CD4-positive, alpha-beta T cell (primary cell): Measurements from ENCODE around the gene BTBD2. TPM values are rescaled to one million over a fixed set of nuclear protein-coding genes. Genes with fewer than 3 reads are reported as not detected.
A peak's percentile ranks its signal among the peaks of the same experiment; 100 is the strongest.
"Not testable (repeated sequence)": the region's sequence is repeated elsewhere in the genome, so short reads cannot be mapped to it uniquely, and the experiment has no call there.

Source experiments
- ATAC-seq: fragments of 200-7000 bp; cut with Tn5 transposase; one replicate; pipeline ENCODE4 v1.10.0; 2022; ENCODE audit warnings: mild to moderate bottlenecking; ENCODE audit not compliant: poor library complexity
- CTCF ChIA-PET: fragments of 350-600 bp; sonication (Branson Sonifier 250); formaldehyde crosslinking; loops from one replicate; lab custom pipeline; 2021; ENCODE audit warnings: antibody characterized with exemption, inconsistent platforms; lab: Charles Lee
- POLR2A ChIA-PET: fragments of 350-600 bp; sonication (Branson Sonifier 250); formaldehyde crosslinking; loops from one replicate; lab custom pipeline; 2021; ENCODE audit warnings: antibody characterized with exemption, inconsistent platforms; lab: Charles Lee
- DNase-seq, 14 experiments: peaks; one replicate each; pipeline ENCODE4 v3.0.0-alpha.2; 2013 to 2020; ENCODE audit warnings: mixed read lengths in 2 of 14
- H3K27ac ChIP-seq, 2 donors: one replicate each; pipeline versions ENCODE4 v1.5.1 to v1.7.0; 2013; ENCODE audit warnings: low read length in 2 of 2, low read depth in 1 of 2, mild to moderate bottlenecking in 1 of 2
- H3K27me3 ChIP-seq, 2 experiments: 1 replicate in 1 of 2; 2 replicates in 1 of 2; pipeline versions ENCODE4 v1.6.1 to v1.7.0; 2013; ENCODE audit warnings: low read length in 2 of 2, control low read depth in 1 of 2, mild to moderate bottlenecking in 1 of 2, moderate library complexity in 1 of 2; ENCODE audit not compliant: insufficient read depth in 2 of 2, control insufficient read depth in 1 of 2
- H3K36me3 ChIP-seq: one replicate; pipeline ENCODE4 v1.6.1; 2013; ENCODE audit warnings: low read length, control low read depth; ENCODE audit not compliant: insufficient read depth
- H3K4me1 ChIP-seq: one replicate; pipeline ENCODE4 v1.6.1; 2013; ENCODE audit warnings: low read length, control low read depth; ENCODE audit not compliant: insufficient read depth
- H3K4me3 ChIP-seq: one replicate; pipeline ENCODE4 v1.5.1; 2013; ENCODE audit warnings: mild to moderate bottlenecking, low read length, moderate library complexity
- H3K9me3 ChIP-seq, 2 experiments: 1 replicate in 1 of 2; 2 replicates in 1 of 2; pipeline versions ENCODE4 v1.6.1 to v1.7.0; 2013; ENCODE audit warnings: low read length in 2 of 2, mild to moderate bottlenecking in 2 of 2, control low read depth in 1 of 2, moderate library complexity in 1 of 2; ENCODE audit not compliant: control insufficient read depth in 1 of 2, insufficient read depth in 1 of 2
- H3K27ac Mint-ChIP-seq: one replicate; pipeline ENCODE4 v1.8.0; 2020; ENCODE audit warnings: mixed read lengths
- H3K27me3 Mint-ChIP-seq: one replicate; pipeline ENCODE4 v1.8.0; 2021; ENCODE audit warnings: mixed read lengths
- H3K36me3 Mint-ChIP-seq: one replicate; pipeline ENCODE4 v1.8.0; 2021; ENCODE audit warnings: low read depth, mixed read lengths
- H3K4me1 Mint-ChIP-seq: one replicate; pipeline ENCODE4 v1.8.0; 2021; ENCODE audit warnings: low read depth, mixed read lengths
- H3K4me3 Mint-ChIP-seq: one replicate; pipeline ENCODE4 v1.8.0; 2020; ENCODE audit warnings: mild to moderate bottlenecking, mixed read lengths
- H3K9me3 Mint-ChIP-seq: one replicate; pipeline ENCODE4 v1.8.0; 2020; ENCODE audit warnings: mixed read lengths
- intact Hi-C, 2 experiments: fragments of 100-400 bp; cut with DNase I in 1 of 2; cut with micrococcal nuclease in 1 of 2; formaldehyde crosslinking; loops; one replicate each; pipeline versions ENCODE4 v1.15.1 to v1.9.0; 2023 to 2025; cut with DNase I, micrococcal nuclease
- total RNA-seq, 174 experiments: library from RNA in 2 of 174; stranded (reverse) in 2 of 174; gene quantifications; one replicate each; pipeline ENCODE4 v1.2.3 and lab custom pipeline; 2021 to 2026
- TF ChIP-seq, protein P1 (sequence below): fragments of 200-600 bp; IDR thresholded peaks from one replicate; pipeline ENCODE4 v1.8.0; 2022; ENCODE audit warnings: antibody characterized with exemption, mild to moderate bottlenecking

Gene BTBD2
- total RNA-seq, 2 experiments from 2014 or later, result 44.4 to 44.9 TPM

DNA sequence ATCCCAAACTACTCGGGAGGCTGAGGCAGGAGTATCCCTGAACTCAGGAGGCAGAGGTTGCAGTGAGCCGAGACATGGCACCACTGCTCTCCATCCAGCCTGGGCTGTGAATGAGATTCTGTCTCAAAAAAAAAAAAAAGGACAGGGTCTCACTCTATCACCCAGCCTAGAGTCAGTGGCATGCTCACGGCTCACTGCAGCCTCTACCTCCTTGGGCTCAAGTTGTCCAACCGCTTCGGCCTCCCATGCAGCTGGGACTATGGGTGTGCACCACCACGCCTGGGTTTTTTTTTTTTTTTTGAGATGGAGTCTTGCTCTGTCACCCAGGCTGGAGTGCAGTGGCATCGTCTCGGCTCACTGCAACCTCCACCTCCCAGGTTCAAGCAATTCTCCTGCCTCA lies 20.9 kb upstream of the BTBD2 start:
- H3K4me1 Mint-ChIP-seq, result peaks cover 36% of the 10 kb centered on the region
- H3K9me3 Mint-ChIP-seq, result no peaks in the 10 kb centered on the region
- intact Hi-C loops, result no loop called here
- H3K27me3 ChIP-seq, result no peaks in the 10 kb centered on the region
- no peak overlapping the region for H3K4me3 ChIP-seq
- peaks cover 36% of the 10 kb centered on the region for H3K36me3 ChIP-seq
- ATAC-seq (no peak), DNase-seq (peak in 1 of 14 experiments; percentile 21)
- H3K27ac Mint-ChIP-seq, result no peak overlapping the region
- CTCF ChIA-PET, result no interaction called here
- POLR2A ChIA-PET, result interaction anchor here (0.8 kb wide), 1 partner anchor 16 kb away, joined by 3 read pairs; no protein-coding TSS in a partner anchor
- TF ChIP-seq, protein P1, sequence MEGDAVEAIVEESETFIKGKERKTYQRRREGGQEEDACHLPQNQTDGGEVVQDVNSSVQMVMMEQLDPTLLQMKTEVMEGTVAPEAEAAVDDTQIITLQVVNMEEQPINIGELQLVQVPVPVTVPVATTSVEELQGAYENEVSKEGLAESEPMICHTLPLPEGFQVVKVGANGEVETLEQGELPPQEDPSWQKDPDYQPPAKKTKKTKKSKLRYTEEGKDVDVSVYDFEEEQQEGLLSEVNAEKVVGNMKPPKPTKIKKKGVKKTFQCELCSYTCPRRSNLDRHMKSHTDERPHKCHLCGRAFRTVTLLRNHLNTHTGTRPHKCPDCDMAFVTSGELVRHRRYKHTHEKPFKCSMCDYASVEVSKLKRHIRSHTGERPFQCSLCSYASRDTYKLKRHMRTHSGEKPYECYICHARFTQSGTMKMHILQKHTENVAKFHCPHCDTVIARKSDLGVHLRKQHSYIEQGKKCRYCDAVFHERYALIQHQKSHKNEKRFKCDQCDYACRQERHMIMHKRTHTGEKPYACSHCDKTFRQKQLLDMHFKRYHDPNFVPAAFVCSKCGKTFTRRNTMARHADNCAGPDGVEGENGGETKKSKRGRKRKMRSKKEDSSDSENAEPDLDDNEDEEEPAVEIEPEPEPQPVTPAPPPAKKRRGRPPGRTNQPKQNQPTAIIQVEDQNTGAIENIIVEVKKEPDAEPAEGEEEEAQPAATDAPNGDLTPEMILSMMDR, result no peak
- H3K4me1 ChIP-seq, result peaks cover 60% of the 10 kb centered on the region
- no peak overlapping the region for H3K4me3 Mint-ChIP-seq
- no peak overlapping the region for H3K27ac ChIP-seq
- peaks cover 21% of the 10 kb centered on the region for H3K36me3 Mint-ChIP-seq
- no peaks in the 10 kb centered on the region for H3K27me3 Mint-ChIP-seq
- H3K9me3 ChIP-seq, result peaks cover 0 to 20% of the 10 kb centered on the region in 2 experiments

DNA sequence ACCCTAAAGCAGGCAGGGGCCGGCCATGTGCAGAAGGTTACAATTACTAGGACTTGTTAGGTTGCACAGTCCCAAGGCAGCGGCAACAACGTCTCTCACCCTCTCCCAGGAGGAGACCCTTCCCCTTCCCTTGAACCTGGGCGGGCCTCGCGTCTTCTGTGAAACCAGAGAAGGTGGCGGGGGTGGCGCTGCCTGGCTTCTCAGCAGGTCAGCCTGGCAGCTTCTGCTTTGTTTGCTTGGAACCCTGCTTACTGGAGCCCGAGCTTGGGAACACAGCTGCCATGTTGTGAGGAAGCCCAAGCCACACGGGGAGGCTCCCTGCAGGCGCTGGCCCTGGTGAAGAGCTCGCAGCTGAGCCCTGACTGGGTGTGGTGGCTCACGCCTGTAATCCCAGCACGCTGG lies 20.1 kb upstream of the BTBD2 start:
- POLR2A ChIA-PET, result interaction anchor here (1.6 to 2.4 kb wide), 3 partner anchors 8 to 48 kb away, joined by 3 to 7 read pairs (median 6); no protein-coding TSS in a partner anchor
- Histone ChIP-seq H3K4me1 (peaks cover 53% of the 10 kb centered on the region), H3K27ac (no peak overlapping the region), H3K4me3 (no peak overlapping the region), H3K9me3 (peaks cover 0 to 20% of the 10 kb centered on the region in 2 experiments), H3K36me3 (peaks cover 28% of the 10 kb centered on the region), H3K27me3 (no peaks in the 10 kb centered on the region)
- Mint-ChIP-seq H3K9me3 (no peaks in the 10 kb centered on the region), H3K27me3 (no peaks in the 10 kb centered on the region), H3K4me1 (peaks cover 38% of the 10 kb centered on the region), H3K4me3 (no peak overlapping the region), H3K36me3 (peaks cover 21% of the 10 kb centered on the region), H3K27ac (peak overlapping the region; percentile 81)
- intact Hi-C loops, result no loop called here
- CTCF ChIA-PET, result no interaction called here
- TF ChIP-seq, protein P1, result no peak
- DNase-seq (peak in 1 of 14 experiments; percentile 32), ATAC-seq (no peak)

DNA sequence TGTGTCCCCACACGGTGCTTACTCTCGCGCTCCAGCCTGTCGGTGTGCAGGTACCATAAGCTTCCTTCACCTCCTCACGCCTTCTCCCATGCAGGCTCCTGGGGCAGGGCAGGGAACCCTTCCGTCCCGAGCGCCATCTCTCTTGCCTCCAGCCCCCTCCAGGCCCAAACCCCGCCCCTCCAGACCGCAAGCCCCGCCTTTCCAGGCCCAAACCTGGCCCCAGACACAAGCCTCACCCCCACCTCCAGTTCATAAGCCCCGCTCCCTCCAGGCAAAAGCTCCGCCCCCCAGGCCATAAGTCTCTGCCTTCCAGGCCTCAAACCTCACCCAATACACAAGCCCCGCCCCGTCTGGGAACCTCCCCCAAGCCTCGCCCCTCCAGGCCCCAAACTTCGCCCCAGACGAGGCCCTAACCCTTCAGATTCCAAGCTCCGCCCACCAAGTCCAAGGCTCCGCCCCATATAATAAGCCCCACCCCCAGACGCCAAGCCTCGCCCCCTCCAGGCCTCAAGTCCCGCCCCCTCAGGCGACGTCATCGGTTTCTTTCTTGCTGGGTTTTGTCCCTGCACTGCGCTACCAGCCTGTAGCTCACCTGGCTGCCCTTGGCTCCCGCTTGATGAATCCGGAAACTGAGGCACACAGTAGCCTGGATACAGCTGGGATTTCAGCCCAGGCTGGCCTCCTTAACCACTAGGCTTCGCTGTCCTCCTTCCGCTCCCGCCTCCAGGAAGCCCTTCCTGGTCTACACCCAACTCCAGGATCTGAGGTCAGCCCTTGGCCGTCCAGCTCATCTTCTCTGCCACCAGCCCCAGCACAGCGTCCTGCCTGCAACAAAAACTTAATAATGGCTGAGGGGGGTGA lies 19.4 kb upstream of the BTBD2 start:
- ATAC-seq (peak; percentile 83), DNase-seq (peak in 12 of 14 experiments; percentile 38 to 85 (median 60))
- H3K9me3 Mint-ChIP-seq, result no peaks in the 10 kb centered on the region
- H3K4me3 ChIP-seq, result no peak overlapping the region
- peaks cover 21% of the 10 kb centered on the region for H3K36me3 Mint-ChIP-seq
- ChIA-PET CTCF (interaction anchor here (0.7 kb wide), 1 partner anchor 15 kb away, joined by 5 read pairs; no protein-coding TSS in a partner anchor), POLR2A (interaction anchor here (1.6 to 2.4 kb wide), 3 partner anchors 9 to 49 kb away, joined by 3 to 7 read pairs (median 6); no protein-coding TSS in a partner anchor)
- peaks cover 0 to 20% of the 10 kb centered on the region in 2 experiments for H3K9me3 ChIP-seq
- peak overlapping the region; percentile 66 for H3K4me3 Mint-ChIP-seq
- no peaks in the 10 kb centered on the region for H3K27me3 Mint-ChIP-seq
- H3K27ac ChIP-seq, result no peak overlapping the region
- H3K4me1 ChIP-seq, result peaks cover 46% of the 10 kb centered on the region
- intact Hi-C loops, result no loop called here
- TF ChIP-seq, protein P1, result no peak
- peak overlapping the region; percentile 81 for H3K27ac Mint-ChIP-seq
- H3K27me3 ChIP-seq, result no peaks in the 10 kb centered on the region
- H3K4me1 Mint-ChIP-seq, result peaks cover 38% of the 10 kb centered on the region
- peaks cover 21% of the 10 kb centered on the region for H3K36me3 ChIP-seq

DNA sequence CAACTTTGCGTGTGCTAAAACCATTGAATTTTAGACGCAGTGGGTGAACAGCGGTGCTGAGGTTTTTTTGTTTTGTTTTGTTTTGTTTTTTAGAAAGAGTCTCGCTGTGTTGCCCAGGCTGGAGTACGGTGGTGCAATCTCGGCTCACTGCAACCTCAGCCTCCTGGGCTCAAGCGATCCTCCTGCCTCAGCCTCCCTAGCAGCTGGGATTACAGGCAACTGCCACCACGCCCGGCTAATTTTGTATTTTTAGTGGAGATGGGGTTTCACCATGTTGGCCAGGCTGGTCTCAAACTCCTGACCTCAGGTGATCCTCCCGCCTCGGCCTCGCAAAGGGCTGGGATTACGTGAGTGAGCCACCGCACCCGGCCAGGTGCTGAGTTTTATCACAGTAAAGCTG lies 18.7 kb upstream of the BTBD2 start:
- H3K9me3 ChIP-seq, result peaks cover 0 to 20% of the 10 kb centered on the region in 2 experiments
- H3K4me1 Mint-ChIP-seq, result peaks cover 34% of the 10 kb centered on the region
- ATAC-seq, intact Hi-C loops, H3K27ac Mint-ChIP-seq, H3K4me3 Mint-ChIP-seq, DNase-seq, H3K27me3 Mint-ChIP-seq, H3K27me3 ChIP-seq, H3K9me3 Mint-ChIP-seq, H3K27ac ChIP-seq, H3K4me3 ChIP-seq: not testable (repeated sequence)
- H3K4me1 ChIP-seq, result peaks cover 41% of the 10 kb centered on the region
- CTCF ChIA-PET, result interaction anchor here (0.7 kb wide), 1 partner anchor 15 kb away, joined by 5 read pairs; no protein-coding TSS in a partner anchor
- H3K36me3 Mint-ChIP-seq, result peaks cover 18% of the 10 kb centered on the region
- peaks cover 14% of the 10 kb centered on the region for H3K36me3 ChIP-seq
- POLR2A ChIA-PET, result interaction anchor here (1.6 to 2.4 kb wide), 3 partner anchors 9 to 50 kb away, joined by 3 to 7 read pairs (median 6); no protein-coding TSS in a partner anchor
